Measurements from ENCODE around the gene BICDL1.
"Not testable (repeated sequence)": the region's sequence is repeated elsewhere in the genome, so short reads cannot be mapped to it uniquely, and the experiment has no call there.

BICDL1 gene

GRCh38 chr12:120015313-120015712 is 26.3 kb downstream of the BICDL1 start:
- DNase-seq (ENCODE audit: low read depth in 1 of 2, low spot score in 1 of 2) = no peak
- no peak overlapping the region for H3K4me3 ChIP-seq (replicated peaks; ENCODE audit: insufficient read depth, low read length)
- no peak overlapping the region for H3K27ac ChIP-seq (replicated peaks)
- H3K27me3 ChIP-seq (ENCODE audit: insufficient read depth, poor library complexity, severe bottlenecking) = no peaks in the 10 kb centered on the region
- TF ChIP-seq CTCF (IDR thresholded peaks at IDR 0.05; ENCODE audit: insufficient read depth, low read length) (no peak), SPI1 (IDR thresholded peaks at IDR 0.05; ENCODE audit: borderline replicate concordance, low read depth) (no peak), GABPA (IDR thresholded peaks at IDR 0.05; ENCODE audit: low read depth) (no peak), POLR2AphosphoS5 (IDR thresholded peaks at IDR 0.05; ENCODE audit: low read depth) (no peak)
- TF ChIP-seq, protein P1, sequence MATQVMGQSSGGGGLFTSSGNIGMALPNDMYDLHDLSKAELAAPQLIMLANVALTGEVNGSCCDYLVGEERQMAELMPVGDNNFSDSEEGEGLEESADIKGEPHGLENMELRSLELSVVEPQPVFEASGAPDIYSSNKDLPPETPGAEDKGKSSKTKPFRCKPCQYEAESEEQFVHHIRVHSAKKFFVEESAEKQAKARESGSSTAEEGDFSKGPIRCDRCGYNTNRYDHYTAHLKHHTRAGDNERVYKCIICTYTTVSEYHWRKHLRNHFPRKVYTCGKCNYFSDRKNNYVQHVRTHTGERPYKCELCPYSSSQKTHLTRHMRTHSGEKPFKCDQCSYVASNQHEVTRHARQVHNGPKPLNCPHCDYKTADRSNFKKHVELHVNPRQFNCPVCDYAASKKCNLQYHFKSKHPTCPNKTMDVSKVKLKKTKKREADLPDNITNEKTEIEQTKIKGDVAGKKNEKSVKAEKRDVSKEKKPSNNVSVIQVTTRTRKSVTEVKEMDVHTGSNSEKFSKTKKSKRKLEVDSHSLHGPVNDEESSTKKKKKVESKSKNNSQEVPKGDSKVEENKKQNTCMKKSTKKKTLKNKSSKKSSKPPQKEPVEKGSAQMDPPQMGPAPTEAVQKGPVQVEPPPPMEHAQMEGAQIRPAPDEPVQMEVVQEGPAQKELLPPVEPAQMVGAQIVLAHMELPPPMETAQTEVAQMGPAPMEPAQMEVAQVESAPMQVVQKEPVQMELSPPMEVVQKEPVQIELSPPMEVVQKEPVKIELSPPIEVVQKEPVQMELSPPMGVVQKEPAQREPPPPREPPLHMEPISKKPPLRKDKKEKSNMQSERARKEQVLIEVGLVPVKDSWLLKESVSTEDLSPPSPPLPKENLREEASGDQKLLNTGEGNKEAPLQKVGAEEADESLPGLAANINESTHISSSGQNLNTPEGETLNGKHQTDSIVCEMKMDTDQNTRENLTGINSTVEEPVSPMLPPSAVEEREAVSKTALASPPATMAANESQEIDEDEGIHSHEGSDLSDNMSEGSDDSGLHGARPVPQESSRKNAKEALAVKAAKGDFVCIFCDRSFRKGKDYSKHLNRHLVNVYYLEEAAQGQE (IDR thresholded peaks at IDR 0.05; ENCODE audit: insufficient replicate concordance, low read depth) = no peak

GRCh38 chr12:120016199-120016598 is 27.2 kb downstream of the BICDL1 start:
- H3K27ac ChIP-seq (replicated peaks); DNase-seq (ENCODE audit: low read depth in 1 of 2, low spot score in 1 of 2); H3K27me3 ChIP-seq (ENCODE audit: insufficient read depth, poor library complexity, severe bottlenecking); H3K4me3 ChIP-seq (replicated peaks; ENCODE audit: insufficient read depth, low read length): not testable (repeated sequence)

DNA sequence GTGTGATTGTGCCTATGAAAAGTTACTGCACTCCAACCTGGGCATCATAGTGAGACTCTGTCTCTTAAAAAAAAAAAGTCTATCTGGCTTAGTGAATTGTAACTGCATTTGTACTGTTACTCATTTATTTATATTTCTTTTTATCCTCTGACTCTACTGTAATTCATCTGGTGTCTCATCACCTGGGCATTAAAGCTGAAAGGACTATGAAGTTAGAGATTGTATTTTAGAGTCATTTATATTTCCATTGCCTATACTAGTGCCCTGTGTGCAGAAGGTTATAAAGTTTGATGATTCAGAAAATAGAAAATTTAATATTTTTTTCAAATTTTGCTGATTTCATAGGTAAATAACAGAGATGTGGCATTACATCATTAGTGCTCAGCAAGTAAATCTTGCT is 30.2 kb downstream of the BICDL1 start:
- Histone ChIP-seq H3K4me3 (replicated peaks; ENCODE audit: insufficient read depth, low read length) (no peak overlapping the region), H3K27ac (replicated peaks) (no peak overlapping the region), H3K27me3 (ENCODE audit: insufficient read depth, poor library complexity, severe bottlenecking) (no peaks in the 10 kb centered on the region)
- TF ChIP-seq CTCF (IDR thresholded peaks at IDR 0.05; ENCODE audit: insufficient read depth, low read length) (no peak), GABPA (IDR thresholded peaks at IDR 0.05; ENCODE audit: low read depth) (no peak), SPI1 (IDR thresholded peaks at IDR 0.05; ENCODE audit: borderline replicate concordance, low read depth) (no peak)
- TF ChIP-seq, protein P1 (IDR thresholded peaks at IDR 0.05; ENCODE audit: insufficient replicate concordance, low read depth) = no peak
- no peak for DNase-seq (ENCODE audit: low read depth in 1 of 2, low spot score in 1 of 2)

- Histone ChIP-seq H3K4me3 (replicated peaks; ENCODE audit: insufficient read depth, low read length) (no peak overlapping the region), H3K27me3 (ENCODE audit: insufficient read depth, poor library complexity, severe bottlenecking) (no peaks in the 10 kb centered on the region), H3K27ac (replicated peaks) (no peak overlapping the region)
- TF ChIP-seq CTCF (IDR thresholded peaks at IDR 0.05; ENCODE audit: insufficient read depth, low read length) = no peak
- TF ChIP-seq POLR2AphosphoS5 (IDR thresholded peaks at IDR 0.05; ENCODE audit: low read depth) = no peak
- TF ChIP-seq, protein P1 (IDR thresholded peaks at IDR 0.05; ENCODE audit: insufficient replicate concordance, low read depth) = no peak
- TF ChIP-seq GABPA (IDR thresholded peaks at IDR 0.05; ENCODE audit: low read depth) = no peak
- TF ChIP-seq SPI1 (IDR thresholded peaks at IDR 0.05; ENCODE audit: borderline replicate concordance, low read depth) = no peak
- DNase-seq (ENCODE audit: low read depth in 1 of 2, low spot score in 1 of 2) = no peak
These were observed 30.9 kb downstream of the BICDL1 start for GRCh38 chr12:120019938-120020337.
